Mesangial cell (primary cell): ENCODE measurements around the gene CHM. TPM values are rescaled to one million over a fixed set of nuclear protein-coding genes. Genes with fewer than 3 reads are reported as not detected.

Source experiments
- total RNA-seq: library from RNA; depleted of rRNA; stranded (reverse); fragments of >200 nt; gene quantifications from 2 replicates; pipeline ENCODE4 v1.2.3, GENCODE V29; 2015

CHM gene, protein sequence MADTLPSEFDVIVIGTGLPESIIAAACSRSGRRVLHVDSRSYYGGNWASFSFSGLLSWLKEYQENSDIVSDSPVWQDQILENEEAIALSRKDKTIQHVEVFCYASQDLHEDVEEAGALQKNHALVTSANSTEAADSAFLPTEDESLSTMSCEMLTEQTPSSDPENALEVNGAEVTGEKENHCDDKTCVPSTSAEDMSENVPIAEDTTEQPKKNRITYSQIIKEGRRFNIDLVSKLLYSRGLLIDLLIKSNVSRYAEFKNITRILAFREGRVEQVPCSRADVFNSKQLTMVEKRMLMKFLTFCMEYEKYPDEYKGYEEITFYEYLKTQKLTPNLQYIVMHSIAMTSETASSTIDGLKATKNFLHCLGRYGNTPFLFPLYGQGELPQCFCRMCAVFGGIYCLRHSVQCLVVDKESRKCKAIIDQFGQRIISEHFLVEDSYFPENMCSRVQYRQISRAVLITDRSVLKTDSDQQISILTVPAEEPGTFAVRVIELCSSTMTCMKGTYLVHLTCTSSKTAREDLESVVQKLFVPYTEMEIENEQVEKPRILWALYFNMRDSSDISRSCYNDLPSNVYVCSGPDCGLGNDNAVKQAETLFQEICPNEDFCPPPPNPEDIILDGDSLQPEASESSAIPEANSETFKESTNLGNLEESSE
- total RNA-seq = 8.8 and 9.9 TPM in 2 replicates

DNA sequence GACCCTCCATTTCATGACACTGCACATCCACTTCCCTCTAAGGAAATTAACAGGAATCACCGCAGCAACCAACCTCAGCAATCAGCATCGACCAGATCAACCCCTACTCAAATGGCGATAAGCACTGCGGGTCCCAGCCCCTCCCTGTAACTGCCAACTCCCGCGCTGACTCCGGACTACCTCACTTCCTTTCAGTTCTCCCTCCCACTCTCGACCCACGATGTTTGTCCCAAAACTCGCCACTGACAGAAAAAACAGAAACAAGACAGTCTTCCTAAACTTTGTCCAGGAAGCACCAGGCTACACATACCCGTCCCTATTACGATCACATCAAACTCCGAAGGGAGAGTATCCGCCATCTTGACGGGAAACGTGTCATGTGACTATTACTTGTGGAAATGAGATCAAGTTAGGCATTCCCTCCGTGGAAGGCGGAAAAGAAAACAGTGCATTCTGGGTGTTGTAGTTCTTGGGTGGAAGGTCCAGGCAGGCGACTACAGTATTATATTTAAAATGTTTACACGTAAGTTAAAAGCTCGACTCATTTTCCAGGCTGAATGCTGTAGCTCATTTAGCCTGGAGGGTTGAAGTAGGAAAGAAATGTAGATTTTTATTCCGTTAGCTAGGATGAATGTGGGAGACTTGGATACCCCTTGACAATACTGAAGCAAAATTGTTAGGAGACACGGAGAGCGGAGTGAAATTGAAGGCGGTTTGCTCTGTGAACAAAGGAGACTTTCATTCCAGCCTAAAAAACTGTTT is at the start of gene CHM:
Gene CHM, minus strand, starts transcription at position 385 of the 762 bp plus-strand sequence. Its CDS starts 26 bp downstream, at position 359.

Other genes with a start within 250 kb of the CHM start
- under 0.01 and 0.25 TPM in 2 replicates for gene DACH2, start 100.9 kb upstream of the CHM start, total RNA-seq